BE2C (cell line): ENCODE results near the gene RHOB.

Experiments used
- DNase-seq: peaks from one replicate; pipeline ENCODE4 v3.0.0-alpha.2; 2020
- H3K27me3 ChIP-seq: fragments of 250-450 bp; sonication (Bioruptor Pico); 2 replicates; pipeline ENCODE4 v1.5.1; 2020; ENCODE audit warnings: mild to moderate bottlenecking
- H3K36me3 ChIP-seq: fragments of 250-450 bp; sonication (Bioruptor Pico); 2 replicates; pipeline ENCODE4 v1.5.1; 2020; ENCODE audit warnings: mild to moderate bottlenecking
- H3K4me1 ChIP-seq: fragments of 250-450 bp; sonication (Bioruptor Pico); 2 replicates; pipeline ENCODE4 v1.5.1; 2020
- H3K4me3 ChIP-seq: 2 replicates; pipeline ENCODE4 v1.5.1; 2011; ENCODE audit warnings: low read depth, low read length
- H3K9me3 ChIP-seq: fragments of 250-450 bp; sonication (Bioruptor Pico); 2 replicates; pipeline ENCODE4 v1.5.1; 2020
- TF ChIP-seq, protein P1 (sequence below): IDR thresholded peaks from 2 replicates; pipeline ENCODE4 v1.5.1; 2012; ENCODE audit warnings: mild to moderate bottlenecking, low read depth, low read length

The RHOB gene

GRCh38 chr2:20424300-20425290 lies 22.3 kb upstream of the RHOB start:
- peak; percentile 29 for DNase-seq
- H3K4me3 ChIP-seq: no peak overlapping the region

GRCh38 chr2:20425371-20425881 lies 21.4 kb upstream of the RHOB start:
- Histone ChIP-seq H3K4me1 (peaks cover 10% of the 10 kb centered on the region), H3K4me3 (no peak overlapping the region), H3K27me3 (no peaks in the 10 kb centered on the region), H3K36me3 (no peaks in the 10 kb centered on the region), H3K9me3 (no peaks in the 10 kb centered on the region)
- TF ChIP-seq, protein P1, sequence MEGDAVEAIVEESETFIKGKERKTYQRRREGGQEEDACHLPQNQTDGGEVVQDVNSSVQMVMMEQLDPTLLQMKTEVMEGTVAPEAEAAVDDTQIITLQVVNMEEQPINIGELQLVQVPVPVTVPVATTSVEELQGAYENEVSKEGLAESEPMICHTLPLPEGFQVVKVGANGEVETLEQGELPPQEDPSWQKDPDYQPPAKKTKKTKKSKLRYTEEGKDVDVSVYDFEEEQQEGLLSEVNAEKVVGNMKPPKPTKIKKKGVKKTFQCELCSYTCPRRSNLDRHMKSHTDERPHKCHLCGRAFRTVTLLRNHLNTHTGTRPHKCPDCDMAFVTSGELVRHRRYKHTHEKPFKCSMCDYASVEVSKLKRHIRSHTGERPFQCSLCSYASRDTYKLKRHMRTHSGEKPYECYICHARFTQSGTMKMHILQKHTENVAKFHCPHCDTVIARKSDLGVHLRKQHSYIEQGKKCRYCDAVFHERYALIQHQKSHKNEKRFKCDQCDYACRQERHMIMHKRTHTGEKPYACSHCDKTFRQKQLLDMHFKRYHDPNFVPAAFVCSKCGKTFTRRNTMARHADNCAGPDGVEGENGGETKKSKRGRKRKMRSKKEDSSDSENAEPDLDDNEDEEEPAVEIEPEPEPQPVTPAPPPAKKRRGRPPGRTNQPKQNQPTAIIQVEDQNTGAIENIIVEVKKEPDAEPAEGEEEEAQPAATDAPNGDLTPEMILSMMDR: no peak
- no peak for DNase-seq

More at GRCh38 chr2:20424300-20425290, 22.3 kb upstream of the RHOB start:
- Histone ChIP-seq H3K27me3 (no peaks in the 10 kb centered on the region), H3K4me1 (peaks cover 10% of the 10 kb centered on the region), H3K9me3 (no peaks in the 10 kb centered on the region), H3K36me3 (no peaks in the 10 kb centered on the region)
- TF ChIP-seq, protein P1: no peak

- Histone ChIP-seq H3K27me3 (no peaks in the 10 kb centered on the region), H3K9me3 (no peaks in the 10 kb centered on the region), H3K4me3 (no peak overlapping the region), H3K4me1 (peaks cover 10% of the 10 kb centered on the region), H3K36me3 (no peaks in the 10 kb centered on the region)
- no peak for DNase-seq
- TF ChIP-seq, protein P1: no peak
These were observed 21.0 kb upstream of the RHOB start for GRCh38 chr2:20425884-20426283.

- no peak for DNase-seq
- Histone ChIP-seq H3K9me3 (no peaks in the 10 kb centered on the region), H3K4me1 (peaks cover 10% of the 10 kb centered on the region), H3K36me3 (no peaks in the 10 kb centered on the region), H3K27me3 (no peaks in the 10 kb centered on the region), H3K4me3 (no peak overlapping the region)
- TF ChIP-seq, protein P1: no peak
These were observed 18.8 kb upstream of the RHOB start for GRCh38 chr2:20427931-20428526.

DNA sequence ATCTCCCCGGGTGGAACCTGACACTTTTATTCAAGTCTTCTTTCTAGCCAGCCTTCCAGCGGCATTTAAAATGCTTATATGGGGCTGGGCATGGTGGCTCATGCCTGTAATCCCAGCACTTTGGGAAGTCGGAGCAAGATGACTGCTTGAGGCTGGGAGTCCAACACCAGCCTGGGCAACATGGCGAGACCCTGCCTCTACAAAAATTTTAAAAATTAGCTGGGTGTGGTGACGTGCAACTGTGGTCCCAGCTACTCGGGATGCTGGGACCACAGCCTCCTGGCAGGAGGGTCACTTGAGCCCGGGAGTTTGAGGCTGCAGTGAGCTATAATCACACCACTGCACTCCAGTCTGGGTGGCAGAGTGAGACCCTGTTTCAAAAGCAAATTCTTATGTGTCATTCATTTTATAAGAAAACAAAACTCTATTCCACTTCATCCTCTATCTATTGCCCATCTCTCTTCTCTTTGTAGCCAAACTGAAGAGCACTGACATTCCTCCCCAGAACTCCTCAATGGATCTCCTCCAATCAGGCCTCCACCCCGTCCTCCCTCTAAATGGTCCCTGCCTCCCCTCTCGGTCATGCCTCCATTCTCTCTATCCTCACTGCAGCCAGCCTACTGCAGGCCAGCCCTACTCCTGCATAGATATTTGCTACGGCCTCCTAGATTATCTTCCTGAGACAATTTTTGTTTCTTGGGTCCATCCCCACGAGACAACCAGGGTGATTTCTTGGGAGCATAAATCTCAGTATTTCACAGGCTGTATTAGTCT lies 18.0 kb upstream of the RHOB start:
- Histone ChIP-seq H3K4me3 (no peak overlapping the region), H3K27me3 (no peaks in the 10 kb centered on the region), H3K36me3 (no peaks in the 10 kb centered on the region), H3K4me1 (peaks cover 10% of the 10 kb centered on the region), H3K9me3 (no peaks in the 10 kb centered on the region)
- TF ChIP-seq, protein P1: no peak
- DNase-seq: no peak
